22Rv1 (cell line): ENCODE data around the gene REXO4.

Experiments used
- ZFX ChIP-seq: fragments of 450-650 bp; IDR thresholded peaks from 2 replicates; pipeline ENCODE4 v1.6.1; 2017; ENCODE audit warnings: antibody characterized with exemption, borderline replicate concordance
- TF ChIP-seq, protein P1 (sequence below): fragments of 450-650 bp; IDR thresholded peaks from 2 replicates; pipeline ENCODE4 v1.5.1; 2017; ENCODE audit warnings: mild to moderate bottlenecking

DNA sequence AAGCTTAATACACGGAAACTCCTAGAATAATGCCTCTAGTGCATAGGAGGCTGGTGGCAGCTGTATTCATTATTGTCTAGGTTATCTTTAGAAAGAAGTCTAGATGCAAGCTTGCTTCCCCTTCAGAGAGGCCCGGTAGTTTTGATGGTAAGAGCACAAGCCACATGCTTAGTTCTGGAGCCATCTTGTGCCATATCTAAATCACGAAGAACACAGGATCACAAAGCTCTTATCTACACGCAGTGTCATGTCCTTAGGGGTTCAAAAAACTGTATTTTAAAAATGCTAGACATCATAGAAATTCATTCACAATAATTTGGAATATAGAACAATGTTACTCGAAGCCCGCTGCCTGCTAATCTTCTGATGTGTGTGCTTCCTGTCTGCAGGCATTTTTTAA is 48.2 kb upstream of the REXO4 start:
- TF ChIP-seq, protein P1, sequence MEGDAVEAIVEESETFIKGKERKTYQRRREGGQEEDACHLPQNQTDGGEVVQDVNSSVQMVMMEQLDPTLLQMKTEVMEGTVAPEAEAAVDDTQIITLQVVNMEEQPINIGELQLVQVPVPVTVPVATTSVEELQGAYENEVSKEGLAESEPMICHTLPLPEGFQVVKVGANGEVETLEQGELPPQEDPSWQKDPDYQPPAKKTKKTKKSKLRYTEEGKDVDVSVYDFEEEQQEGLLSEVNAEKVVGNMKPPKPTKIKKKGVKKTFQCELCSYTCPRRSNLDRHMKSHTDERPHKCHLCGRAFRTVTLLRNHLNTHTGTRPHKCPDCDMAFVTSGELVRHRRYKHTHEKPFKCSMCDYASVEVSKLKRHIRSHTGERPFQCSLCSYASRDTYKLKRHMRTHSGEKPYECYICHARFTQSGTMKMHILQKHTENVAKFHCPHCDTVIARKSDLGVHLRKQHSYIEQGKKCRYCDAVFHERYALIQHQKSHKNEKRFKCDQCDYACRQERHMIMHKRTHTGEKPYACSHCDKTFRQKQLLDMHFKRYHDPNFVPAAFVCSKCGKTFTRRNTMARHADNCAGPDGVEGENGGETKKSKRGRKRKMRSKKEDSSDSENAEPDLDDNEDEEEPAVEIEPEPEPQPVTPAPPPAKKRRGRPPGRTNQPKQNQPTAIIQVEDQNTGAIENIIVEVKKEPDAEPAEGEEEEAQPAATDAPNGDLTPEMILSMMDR: no peak
- TF ChIP-seq ZFX: no peak
